ENCODE results near the gene LGALSL. TPM values are rescaled to one million over a fixed set of nuclear protein-coding genes. Genes with fewer than 3 reads are reported as not detected.

Gene LGALSL
- total RNA-seq, 1 experiment from 2014 or later: 13.0 TPM

- BruUV-seq (replicated peaks): no TSS peak
- H3K79me2 ChIP-seq (ENCODE audit: low read depth): no peaks in the 10 kb centered on the region
- POLR2A ChIA-PET (ENCODE audit: unreplicated experiment): interaction anchor here (0.7 kb wide), 1 partner anchor 296 kb away, joined by 4 read pairs; no protein-coding TSS in a partner anchor
- no peak overlapping the region for H3K4me3 ChIP-seq
- H2AFZ ChIP-seq: no peak overlapping the region; the same call in 1 of the 2 replicates
- no peaks in the 10 kb centered on the region for H3K27me3 ChIP-seq (ENCODE audit: insufficient read depth, low read depth)
- H3K36me3 ChIP-seq (ENCODE audit: low read depth): no peaks in the 10 kb centered on the region
- CTCF ChIA-PET: no interaction called here
- peaks cover 13% of the 10 kb centered on the region for H3F3A ChIP-seq (ENCODE audit: insufficient read depth, low read depth)
- no peaks in the 10 kb centered on the region for H4K20me1 ChIP-seq (ENCODE audit: insufficient read depth)
- intact Hi-C loops (cut with micrococcal nuclease; ENCODE audit: unreplicated experiment): no loop called here
- H3K27ac ChIP-seq: peak overlapping the region; percentile 33
- peak; percentile 34 to 69 for DNase-seq
- no peaks in the 10 kb centered on the region for H3K9me3 ChIP-seq (ENCODE audit: insufficient read depth, low read depth)
- peaks cover 17% of the 10 kb centered on the region for H3K4me1 ChIP-seq (replicated peaks; ENCODE audit: insufficient read depth)
- no peak for TF ChIP-seq CTCF (conservative IDR thresholded peaks at IDR 0.05)
- TF ChIP-seq EZH2 (IDR thresholded peaks at IDR 0.05; ENCODE audit: low read depth): no peak
- peak overlapping the region; percentile 47 for H3K4me2 ChIP-seq
- no peaks in the 10 kb centered on the region for H3K9me2 ChIP-seq (ENCODE audit: insufficient read depth)
These were observed 27.6 kb upstream of the LGALSL start for GRCh38 chr2:64426183-64426952.

GRCh38 chr2:64434039-64434657 lies 19.8 kb upstream of the LGALSL start:
- Histone ChIP-seq H4K20me1 (ENCODE audit: insufficient read depth) (no peaks in the 10 kb centered on the region), H3K27ac (no peak overlapping the region), H3K79me2 (ENCODE audit: low read depth) (no peaks in the 10 kb centered on the region), H3K4me3 (no peak overlapping the region), H3K9me2 (ENCODE audit: insufficient read depth) (no peaks in the 10 kb centered on the region), H3K36me3 (ENCODE audit: low read depth) (no peaks in the 10 kb centered on the region), H3K27me3 (ENCODE audit: insufficient read depth, low read depth) (no peaks in the 10 kb centered on the region), H3F3A (ENCODE audit: insufficient read depth, low read depth) (no peaks in the 10 kb centered on the region), H3K9me3 (ENCODE audit: insufficient read depth, low read depth) (no peaks in the 10 kb centered on the region), H3K4me2 (no peak overlapping the region), H2AFZ (no peak overlapping the region), H3K4me1 (replicated peaks; ENCODE audit: insufficient read depth) (0 out of 2 replicates have a peak, but pooled peaks cover 11% of the 10 kb centered on the region)
- POLR2A ChIA-PET (ENCODE audit: unreplicated experiment): no interaction called here
- intact Hi-C loops (cut with micrococcal nuclease; ENCODE audit: unreplicated experiment): no loop called here
- TF ChIP-seq EZH2 (IDR thresholded peaks at IDR 0.05; ENCODE audit: low read depth): no peak
- TF ChIP-seq CTCF (conservative IDR thresholded peaks at IDR 0.05): no peak
- BruUV-seq (replicated peaks): no TSS peak
- CTCF ChIA-PET: no interaction called here
- no peak for DNase-seq

GRCh38 chr2:64437883-64438282 lies 16.1 kb upstream of the LGALSL start:
- TF ChIP-seq EZH2 (IDR thresholded peaks at IDR 0.05; ENCODE audit: low read depth) (no peak), CTCF (conservative IDR thresholded peaks at IDR 0.05) (no peak)

More at GRCh38 chr2:64437883-64438282, 16.1 kb upstream of the LGALSL start:
- intact Hi-C loops (cut with micrococcal nuclease; ENCODE audit: unreplicated experiment): no loop called here
- H3K4me3 ChIP-seq: no peak overlapping the region
- POLR2A ChIA-PET (ENCODE audit: unreplicated experiment): no interaction called here
- no TSS peak for BruUV-seq (replicated peaks)
- no peaks in the 10 kb centered on the region for H3K36me3 ChIP-seq (ENCODE audit: low read depth)
- H3F3A ChIP-seq (ENCODE audit: insufficient read depth, low read depth): no peaks in the 10 kb centered on the region
- no peak overlapping the region for H3K27ac ChIP-seq
- CTCF ChIA-PET: no interaction called here
- no peak overlapping the region for H2AFZ ChIP-seq
- no peaks in the 10 kb centered on the region for H3K79me2 ChIP-seq (ENCODE audit: low read depth)
- H3K27me3 ChIP-seq (ENCODE audit: insufficient read depth, low read depth): no peaks in the 10 kb centered on the region
- no peaks in the 10 kb centered on the region; the same call in 1 of the 2 replicates for H3K9me2 ChIP-seq (ENCODE audit: insufficient read depth)
- no peaks in the 10 kb centered on the region for H4K20me1 ChIP-seq (ENCODE audit: insufficient read depth)
- no peaks in the 10 kb centered on the region for H3K9me3 ChIP-seq (ENCODE audit: insufficient read depth, low read depth)
- H3K4me1 ChIP-seq (replicated peaks; ENCODE audit: insufficient read depth): 0 out of 2 replicates have a peak, but pooled peaks cover 8% of the 10 kb centered on the region
- H3K4me2 ChIP-seq: no peak overlapping the region
- no peak for DNase-seq
